HEK293T (cell line): ENCODE results near the gene STAG1.

ENCODE experiments used
- BHLHE40 ChIP-seq: fragments of 450-650 bp; IDR thresholded peaks from 2 replicates; pipeline ENCODE4 v1.6.1; 2016; ENCODE audit warnings: mild to moderate bottlenecking, moderate library complexity, borderline replicate concordance
- ELF4 ChIP-seq: fragments of 450-650 bp; IDR thresholded peaks from 2 replicates; pipeline ENCODE4 v1.6.1; 2017; ENCODE audit warnings: antibody characterized with exemption
- LEF1 ChIP-seq: fragments of 450-650 bp; IDR thresholded peaks from 2 replicates; pipeline ENCODE4 v1.6.1; 2017; ENCODE audit warnings: mild to moderate bottlenecking, borderline replicate concordance
- NFRKB ChIP-seq: fragments of 450-650 bp; IDR thresholded peaks from 2 replicates; pipeline ENCODE4 v1.6.1; 2016; ENCODE audit warnings: mild to moderate bottlenecking, moderate library complexity
- ZNF384 ChIP-seq: fragments of 450-650 bp; IDR thresholded peaks from 2 replicates; pipeline ENCODE4 v1.6.1; 2016

DNA sequence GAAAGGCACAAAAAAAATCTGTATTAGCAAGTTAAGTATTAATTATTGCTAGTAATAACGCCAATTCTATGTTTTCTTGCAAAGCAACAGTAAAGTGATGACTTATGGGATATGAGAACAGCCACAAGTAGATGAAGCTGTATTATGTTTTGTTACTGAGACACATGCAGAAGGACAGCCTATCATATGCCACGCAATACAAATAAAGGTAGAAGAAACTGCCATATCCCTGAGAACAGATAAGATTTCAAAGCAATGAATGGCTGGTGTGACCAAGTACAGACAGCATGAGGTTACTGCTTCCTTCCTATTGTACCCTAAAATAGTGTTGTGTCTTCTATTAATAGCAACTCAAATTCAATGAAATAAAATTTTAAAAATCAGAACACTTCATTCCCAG lies 26.7 kb downstream of the STAG1 start:
- TF ChIP-seq ZNF384 (no peak), NFRKB (no peak), BHLHE40 (no peak), LEF1 (no peak), ELF4 (no peak)
